KMS-11 (cell line): ENCODE results near the gene ZCWPW2.

Experiments used
- H2AFZ ChIP-seq: fragments of 200-600 bp; sonication (generic); 2 replicates; pipeline ENCODE4 v1.6.1; 2016; ENCODE audit warnings: antibody characterized with exemption, mixed run types, low read depth
- H3K27ac ChIP-seq: fragments of 200-600 bp; sonication (generic); 2 replicates; pipeline ENCODE4 v1.6.1; 2016; ENCODE audit warnings: mild to moderate bottlenecking, mixed run types
- H3K27me3 ChIP-seq: fragments of 200-600 bp; sonication (generic); 2 replicates; pipeline ENCODE4 v1.6.1; 2017; ENCODE audit warnings: mild to moderate bottlenecking, low read depth, mixed run types, moderate library complexity; ENCODE audit not compliant: insufficient read depth
- H3K36me3 ChIP-seq: fragments of 200-600 bp; sonication (generic); 2 replicates; pipeline ENCODE4 v1.6.1; 2017; ENCODE audit warnings: mild to moderate bottlenecking, mixed run types; ENCODE audit not compliant: insufficient read depth
- H3K4me1 ChIP-seq: fragments of 200-600 bp; sonication (generic); 2 replicates; pipeline ENCODE4 v1.6.1; 2016; ENCODE audit warnings: mild to moderate bottlenecking, low read depth, mixed run types; ENCODE audit not compliant: poor library complexity, severe bottlenecking
- H3K4me2 ChIP-seq: fragments of 200-600 bp; sonication (generic); 2 replicates; pipeline ENCODE4 v1.7.0; 2016; ENCODE audit warnings: mild to moderate bottlenecking, mixed run types
- H3K4me3 ChIP-seq: fragments of 200-600 bp; sonication (generic); IDR thresholded peaks from 2 replicates; pipeline ENCODE4 v1.6.1; 2017; ENCODE audit warnings: low read depth, low read length, mixed read lengths; ENCODE audit not compliant: insufficient read depth
- H3K79me2 ChIP-seq: fragments of 200-600 bp; sonication (generic); 2 replicates; pipeline ENCODE4 v1.6.1; 2016; ENCODE audit warnings: low read depth, mixed run types; ENCODE audit not compliant: insufficient read depth
- H3K9ac ChIP-seq: fragments of 200-600 bp; sonication (generic); 2 replicates; pipeline ENCODE4 v1.6.1; 2016; ENCODE audit warnings: mild to moderate bottlenecking, mixed run types
- H4K20me1 ChIP-seq: fragments of 200-600 bp; sonication (generic); 2 replicates; pipeline ENCODE4 v1.6.1; 2016; ENCODE audit warnings: mild to moderate bottlenecking, mixed run types; ENCODE audit not compliant: insufficient read depth
- CTCF ChIP-seq: fragments of 200-600 bp; sonication (generic); conservative IDR thresholded peaks from 2 replicates; pipeline ENCODE4 v1.6.1; 2017; ENCODE audit warnings: low read depth, mild to moderate bottlenecking, antibody characterized with exemption, low read length, moderate library complexity, mixed read lengths

Gene ZCWPW2

GRCh38 chr3:28449398-28449797 is 100.9 kb downstream of the ZCWPW2 start:
- H3K79me2 ChIP-seq: no peaks in the 10 kb centered on the region
- H3K4me3 ChIP-seq: no peak overlapping the region
- no peaks in the 10 kb centered on the region for H3K4me1 ChIP-seq
- H2AFZ ChIP-seq: no peak overlapping the region
- TF ChIP-seq CTCF: no peak
- no peak overlapping the region for H3K4me2 ChIP-seq
- H3K9ac ChIP-seq: no peak overlapping the region
- no peaks in the 10 kb centered on the region for H4K20me1 ChIP-seq
- H3K36me3 ChIP-seq: no peaks in the 10 kb centered on the region
- H3K27ac ChIP-seq: no peak overlapping the region
- H3K27me3 ChIP-seq: no peaks in the 10 kb centered on the region

GRCh38 chr3:28462866-28463265 is 114.3 kb downstream of the ZCWPW2 start:
- no peaks in the 10 kb centered on the region for H4K20me1 ChIP-seq
- H3K4me1 ChIP-seq: no peaks in the 10 kb centered on the region
- H3K36me3 ChIP-seq: no peaks in the 10 kb centered on the region
- H3K27me3 ChIP-seq: no peaks in the 10 kb centered on the region
- TF ChIP-seq CTCF: no peak
- H3K79me2 ChIP-seq: no peaks in the 10 kb centered on the region
- H2AFZ ChIP-seq: no peak overlapping the region
- no peak overlapping the region for H3K27ac ChIP-seq
- H3K4me3 ChIP-seq: no peak overlapping the region
- no peak overlapping the region for H3K9ac ChIP-seq
- H3K4me2 ChIP-seq: no peak overlapping the region

- Histone ChIP-seq H3K27ac (no peak overlapping the region), H2AFZ (no peak overlapping the region), H3K27me3 (no peaks in the 10 kb centered on the region), H3K79me2 (no peaks in the 10 kb centered on the region), H3K4me1 (no peaks in the 10 kb centered on the region), H3K36me3 (no peaks in the 10 kb centered on the region), H4K20me1 (no peaks in the 10 kb centered on the region), H3K4me3 (no peak overlapping the region), H3K4me2 (no peak overlapping the region), H3K9ac (no peak overlapping the region)
- TF ChIP-seq CTCF: no peak
These were observed 118.9 kb downstream of the ZCWPW2 start for GRCh38 chr3:28467414-28467813.

GRCh38 chr3:28476194-28476593 is 127.7 kb downstream of the ZCWPW2 start:
- H3K9ac ChIP-seq: no peak overlapping the region
- H3K4me1 ChIP-seq: no peaks in the 10 kb centered on the region
- no peak overlapping the region for H3K4me2 ChIP-seq
- no peak overlapping the region for H3K4me3 ChIP-seq
- no peak overlapping the region for H3K27ac ChIP-seq
- H3K36me3 ChIP-seq: no peaks in the 10 kb centered on the region
- H3K27me3 ChIP-seq: no peaks in the 10 kb centered on the region
- H4K20me1 ChIP-seq: no peaks in the 10 kb centered on the region
- TF ChIP-seq CTCF: no peak; the same call in 1 of the 2 replicates
- no peak overlapping the region for H2AFZ ChIP-seq
- H3K79me2 ChIP-seq: no peaks in the 10 kb centered on the region
